Activated T-cell treated with anti-CD3 and anti-CD28 coated beads for 24 hours (primary cell): ENCODE measurements around the gene ELN.
A peak's percentile ranks its signal among the peaks of the same experiment; 100 is the strongest.

Experiments used
- DNase-seq: peaks from one replicate; pipeline ENCODE4 v3.0.0-alpha.2; 2020; ENCODE audit warnings: low read depth

ELN gene

GRCh38 chr7:74025146-74025545, 2.8 kb upstream of the ELN start:
- no peak for DNase-seq

- no peak for DNase-seq
These were observed 2.2 kb upstream of the ELN start for GRCh38 chr7:74025730-74026129.

- DNase-seq, result no peak
These were observed 1.5 kb upstream of the ELN start for GRCh38 chr7:74026406-74026902.

- DNase-seq, result peak; percentile 39
These were observed 880 bp upstream of the ELN start for GRCh38 chr7:74026903-74027682.

- no peak for DNase-seq
These were observed 407 bp downstream of the ELN start for GRCh38 chr7:74028321-74028838.

GRCh38 chr7:74029089-74029785, 1.3 kb downstream of the ELN start:
- no peak for DNase-seq

GRCh38 chr7:74029991-74030415, 2.0 kb downstream of the ELN start:
- DNase-seq, result no peak

GRCh38 chr7:74030861-74031260, 2.9 kb downstream of the ELN start:
- no peak for DNase-seq

- DNase-seq, result no peak
These were observed 3.6 kb downstream of the ELN start for GRCh38 chr7:74031403-74032190.

- no peak for DNase-seq
These were observed 4.2 kb downstream of the ELN start for GRCh38 chr7:74032191-74032490.

GRCh38 chr7:74032624-74033371, 4.8 kb downstream of the ELN start:
- no peak for DNase-seq

GRCh38 chr7:74033372-74034311, 5.7 kb downstream of the ELN start:
- no peak for DNase-seq

- DNase-seq, result no peak
These were observed 9.6 kb downstream of the ELN start for GRCh38 chr7:74037609-74038008.

GRCh38 chr7:74038194-74038961, 10.4 kb downstream of the ELN start:
- DNase-seq, result no peak

GRCh38 chr7:74039337-74039736, 11.4 kb downstream of the ELN start:
- DNase-seq, result no peak

GRCh38 chr7:74040101-74040790, 12.3 kb downstream of the ELN start:
- no peak for DNase-seq

GRCh38 chr7:74040791-74041520, 13.0 kb downstream of the ELN start:
- DNase-seq, result no peak

GRCh38 chr7:74042746-74043522, 15.0 kb downstream of the ELN start:
- DNase-seq, result no peak
